Pancreas (tissue), 10 donors: ENCODE results near the gene KANK3. TPM values are rescaled to one million over a fixed set of nuclear protein-coding genes. Genes with fewer than 3 reads are reported as not detected.

Experiments used
- ATAC-seq, 4 donors: fragments of 200-7000 bp; cut with Tn5 transposase; one replicate each; pipeline versions ENCODE4 v1.8.0 to v1.9.1; 2020; ENCODE audit warnings: mild to moderate bottlenecking in 4 of 4, moderate library complexity in 4 of 4
- DNase-seq, 6 donors: peaks; one replicate each; pipeline ENCODE4 v3.0.0-alpha.2; 2020
- FAIRE-seq: peaks from 2 replicates; lab custom pipeline; 2012; peaks lifted over from hg19 to GRCh38; lab: Jason Lieb, UNC
- H3K27ac ChIP-seq, 4 donors: fragments of 200-600 bp; sonication (generic); 1 replicate in 3 of 4; 2 replicates in 1 of 4; pipeline versions ENCODE4 v1.5.0 to v1.8.0; 2020
- H3K27me3 ChIP-seq, 4 donors: fragments of 200-600 bp; one replicate each; pipeline ENCODE4 v1.8.0; 2021
- H3K36me3 ChIP-seq, 3 donors: fragments of 200-600 bp; sonication (generic) in 1 of 3; one replicate each; pipeline versions ENCODE4 v1.5.0 to v1.8.0; 2020 to 2021
- H3K4me1 ChIP-seq, 3 donors: fragments of 200-600 bp; one replicate each; pipeline ENCODE4 v1.8.0; 2021
- H3K4me3 ChIP-seq, 4 donors: fragments of 200-600 bp; sonication (generic) in 2 of 4; one replicate each; pipeline versions ENCODE4 v1.5.0 to v1.8.0; 2020 to 2021
- H3K9me3 ChIP-seq, 4 donors: fragments of 200-600 bp; one replicate each; pipeline ENCODE4 v1.8.0; 2021
- CTCF ChIP-seq, 4 donors: fragments of 200-600 bp; sonication (generic) in 3 of 4; IDR thresholded peaks; one replicate each; pipeline versions ENCODE4 v1.5.0 to v1.8.0; 2021; ENCODE audit warnings: antibody characterized with exemption in 4 of 4
- WGBS, 2 donors: extraction: QIAGEN DNeasy Blood & Tissue Kit; methylation state at CpG; one replicate each; pipeline ENCODE4 v1.1.7; 2013; 5-methylcytosine and 5-hydroxymethylcytosine counted together
- intact Hi-C, 3 donors: fragments of 100-400 bp; cut with DNase I; formaldehyde crosslinking; loops; one replicate each; pipeline versions ENCODE4 v1.11.1 to v1.14.2; 2022
- polyA plus RNA-seq, 2 donors: library from polyadenylated mRNA; stranded (reverse); fragments of 200-250 nt; gene quantifications; one replicate each; pipeline ENCODE4 v1.2.3, GENCODE V29; 2013
- total RNA-seq, 6 donors: library from RNA; stranded (reverse); fragmentation: NEBNext Ultra II Directional in 4 of 6; extraction: Animal tissue kit (Norgen Biotek cat#: 25700) in 4 of 6; gene quantifications; one replicate each; pipeline versions ENCODE4 v1.2.1 to v1.2.4, GENCODE V29; 2021 to 2023
- donor health status: healthy with polysubstance abuse.
- donor health status: DM: no; HTN: no; CAD: no; lungs with moderate emphysema.
- donor health status: DM: no; HTN: no; CAD: no.
- donor health status: control.
- donor health status: control.
- donor health status: Bipolar disorder and iron deficiency.
- donor health status: DM: yes; HTN: yes; CAD: no.
- donor health status: DM: no; HTN: no; CAD: no.
- donor health status: DM: no; HTN: no; CAD: no.
- donor health status: DM: yes; HTN: yes; CAD: no.

The KANK3 gene
- total and polyA plus RNA-seq, 8 donors = 1.7 to 17.9 (median 2.0) TPM

- Histone ChIP-seq H3K27me3 (no peaks in the 10 kb centered on the region), H3K4me1 (peaks cover 42% of the 10 kb centered on the region in 3 donors), H3K9me3 (no peaks in the 10 kb centered on the region), H3K36me3 (peaks cover 0 to 22% (median 0%) of the 10 kb centered on the region in 3 donors), H3K4me3 (peak overlapping the region in 1 of 4 donors; percentile 93), H3K27ac (peak overlapping the region in 3 of 4 donors; percentile 60 to 81 (median 79))
- 94 to 95% methylated on average over 11 of the region's 11 CpGs for WGBS, 2 donors
- peak in 2 of 6 donors; percentile 65 to 80 for DNase-seq
- no peak for ATAC-seq
- FAIRE-seq = no peak
- no peak for TF ChIP-seq CTCF (IDR thresholded peaks at IDR 0.05)
- intact Hi-C loops = no loop called here
Measured at GRCh38 chr19:8366121-8366581, 23.1 kb upstream of the KANK3 start.

GRCh38 chr19:8363803-8364771, 21.0 kb upstream of the KANK3 start, which contains the start of gene ANGPTL4:
Gene ANGPTL4, plus strand, starts transcription at chr19:8364155. Its CDS starts 167 bp downstream, at chr19:8364322.
- Histone ChIP-seq H3K4me3 (peak within 1 kb of the TSS; percentile 18 to 93 (median 46)), H3K27me3 (no peaks in the 10 kb centered on the region), H3K27ac (peak within 1 kb of the TSS; percentile 11 to 73 (median 40)), H3K36me3 (peaks cover 0 to 12% (median 0%) of the 10 kb centered on the region in 3 donors), H3K9me3 (no peaks in the 10 kb centered on the region), H3K4me1 (peaks cover 29 to 43% (median 42%) of the 10 kb centered on the region in 3 donors)
- no peak for FAIRE-seq
- 6% methylated on average over 78 to 81 of the region's 81 CpGs for WGBS, 2 donors
- peak in 5 of 6 donors; percentile 74 to 89 (median 79) for DNase-seq
- peak; percentile 25 to 49 (median 38) for ATAC-seq
- TF ChIP-seq CTCF (IDR thresholded peaks at IDR 0.05) = peak in 1 of 4 donors; percentile 12
- intact Hi-C loops = no loop called here

GRCh38 chr19:8361921-8362793, 19.1 kb upstream of the KANK3 start:
- peak; percentile 93 to 99 (median 98) for DNase-seq
- Histone ChIP-seq H3K4me3 (no peak overlapping the region), H3K9me3 (no peaks in the 10 kb centered on the region), H3K27ac (peak overlapping the region; percentile 50 to 83 (median 62)), H3K4me1 (peaks cover 18 to 38% (median 27%) of the 10 kb centered on the region in 3 donors), H3K27me3 (no peaks in the 10 kb centered on the region), H3K36me3 (no peaks in the 10 kb centered on the region)
- FAIRE-seq = peak; percentile 83
- ATAC-seq = peak; percentile 72 to 92 (median 90)
- intact Hi-C loops = no loop called here
- no peak for TF ChIP-seq CTCF (IDR thresholded peaks at IDR 0.05)
- WGBS, 2 donors = 17 to 19% methylated on average over 12 of the region's 12 CpGs

- no peak for FAIRE-seq
- Histone ChIP-seq H3K4me1 (peaks cover 18 to 33% (median 24%) of the 10 kb centered on the region in 3 donors), H3K27me3 (no peaks in the 10 kb centered on the region), H3K27ac (no peak overlapping the region), H3K36me3 (no peaks in the 10 kb centered on the region), H3K9me3 (no peaks in the 10 kb centered on the region), H3K4me3 (no peak overlapping the region)
- WGBS, 2 donors = 78 to 83% methylated on average over 8 of the region's 8 CpGs
- no peak for TF ChIP-seq CTCF (IDR thresholded peaks at IDR 0.05)
- intact Hi-C loops = no loop called here
- peak in 1 of 6 donors; percentile 12 for DNase-seq
- no peak for ATAC-seq
Measured at GRCh38 chr19:8360196-8360595, 17.1 kb upstream of the KANK3 start.
